Posterior cingulate gyrus (tissue), 11 donors: ENCODE measurements around the gene CHST13.
A peak's percentile ranks its signal among the peaks of the same experiment; 100 is the strongest.

ENCODE experiments used
- DNase-seq, 10 donors: peaks; one replicate each; pipeline versions ENCODE4 v3.0.0 to v3.0.0-alpha.2; 2020 to 2021; ENCODE audit warnings: mixed read lengths in 3 of 10
- intact Hi-C: fragments of 100-400 bp; cut with DNase I; formaldehyde crosslinking; loops from one replicate; pipeline ENCODE4 v1.15.1; 2023

Gene CHST13

GRCh38 chr3:126501736-126502135 is 22.2 kb upstream of the CHST13 start:
- intact Hi-C loops: no loop called here
- DNase-seq: peak in 1 of 10 donors; percentile 44

GRCh38 chr3:126502656-126503055 is 21.3 kb upstream of the CHST13 start:
- intact Hi-C loops: no loop called here
- no peak for DNase-seq

GRCh38 chr3:126503701-126504100 is 20.3 kb upstream of the CHST13 start:
- intact Hi-C loops: no loop called here
- peak in 3 of 10 donors; percentile 7 to 65 (median 42) for DNase-seq

GRCh38 chr3:126507886-126508285 is 16.1 kb upstream of the CHST13 start:
- peak in 4 of 10 donors; percentile 11 to 71 (median 40) for DNase-seq
- intact Hi-C loops: no loop called here

DNA sequence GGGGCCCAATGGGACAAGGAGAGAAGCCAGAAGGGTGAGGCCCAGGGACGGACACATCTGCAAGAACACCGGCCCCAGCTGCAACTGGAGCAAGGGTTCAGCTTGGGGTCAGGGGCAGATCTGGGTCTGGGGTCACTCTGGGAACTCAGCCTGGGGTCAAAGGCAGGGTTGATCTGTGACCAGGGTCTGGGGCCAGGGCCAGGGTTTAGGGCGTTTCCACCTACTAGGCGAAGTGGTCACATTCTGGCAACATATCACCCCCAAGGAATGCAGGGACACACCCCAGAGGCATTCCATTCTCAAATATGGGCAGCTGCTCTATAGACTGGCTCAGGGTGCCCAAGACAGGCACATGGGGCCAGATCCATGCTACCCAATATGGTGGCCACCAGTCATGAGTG is 15.4 kb upstream of the CHST13 start:
- peak in 5 of 10 donors; percentile 2 to 60 (median 35) for DNase-seq
- intact Hi-C loops: no loop called here

DNA sequence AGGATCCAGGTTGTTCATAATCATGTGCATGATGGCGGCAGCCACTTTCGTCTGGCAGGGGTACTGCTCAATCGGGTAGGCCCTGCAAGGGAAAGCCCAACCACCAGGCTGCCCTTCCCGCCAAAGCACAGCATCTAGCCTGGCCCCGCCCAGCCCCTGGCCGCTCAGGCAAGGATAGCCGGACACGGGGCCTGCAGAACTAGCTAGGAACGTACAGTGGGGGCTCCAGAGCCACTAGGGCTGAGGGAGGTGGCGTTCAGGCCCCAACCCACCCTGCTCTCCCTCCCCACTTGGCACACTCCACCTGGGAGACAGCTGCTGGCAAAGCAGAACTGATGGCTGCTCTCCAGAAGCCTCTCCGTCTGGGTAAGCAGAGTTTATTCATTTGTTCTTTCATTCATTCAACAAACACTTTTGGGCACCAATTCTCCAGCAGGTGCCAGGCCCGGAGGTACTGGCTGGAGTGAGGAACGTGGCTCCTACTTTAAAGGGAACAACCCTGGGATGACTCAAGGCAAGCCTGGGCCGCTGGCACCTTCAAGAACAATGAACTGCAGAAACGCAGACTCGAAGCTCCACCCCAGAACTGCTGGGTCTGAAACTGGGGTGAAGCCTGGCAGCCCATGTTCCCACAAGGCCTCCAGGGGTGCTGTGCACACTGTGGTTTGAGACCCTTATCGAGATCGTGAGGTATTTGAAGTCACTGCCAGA is 14.2 kb upstream of the CHST13 start:
- intact Hi-C loops: no loop called here
- DNase-seq: peak in 5 of 10 donors; percentile 7 to 82 (median 56)

DNA sequence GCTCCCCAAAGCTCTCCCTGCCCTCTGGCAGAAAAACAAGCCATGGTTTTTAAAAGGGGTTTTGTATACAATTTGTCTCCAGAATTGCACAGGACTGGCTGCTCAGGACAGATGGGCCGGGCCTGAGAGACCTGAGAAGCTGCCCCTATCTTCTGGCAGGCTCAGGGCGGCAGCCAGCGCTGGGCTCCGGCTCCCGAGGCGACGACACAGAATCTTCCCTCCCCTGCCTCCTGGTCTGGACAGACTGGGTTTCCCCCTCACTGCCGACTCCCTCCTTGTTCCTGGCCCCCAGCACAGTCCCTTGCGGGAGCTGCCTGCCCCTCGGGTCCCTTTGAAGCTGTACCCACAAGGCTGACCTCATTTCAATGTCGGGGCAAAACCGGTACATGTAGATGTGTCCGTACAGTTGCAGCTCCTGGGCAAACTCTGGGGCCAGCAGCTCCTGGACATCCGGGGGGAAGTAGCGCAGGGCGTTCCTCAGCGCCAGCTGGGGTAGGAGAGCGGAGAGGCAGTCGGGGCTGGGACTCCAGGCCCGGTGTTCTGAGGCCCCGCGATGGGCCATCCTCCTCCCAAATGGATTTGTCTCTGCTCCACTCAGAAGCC is 13.5 kb upstream of the CHST13 start:
- intact Hi-C loops: no loop called here
- DNase-seq: peak in 5 of 10 donors; percentile 2 to 72 (median 65)

- intact Hi-C loops: no loop called here
- DNase-seq: peak in 4 of 10 donors; percentile 16 to 66 (median 64)
Observed at GRCh38 chr3:126511291-126511690, 12.7 kb upstream of the CHST13 start.

DNA sequence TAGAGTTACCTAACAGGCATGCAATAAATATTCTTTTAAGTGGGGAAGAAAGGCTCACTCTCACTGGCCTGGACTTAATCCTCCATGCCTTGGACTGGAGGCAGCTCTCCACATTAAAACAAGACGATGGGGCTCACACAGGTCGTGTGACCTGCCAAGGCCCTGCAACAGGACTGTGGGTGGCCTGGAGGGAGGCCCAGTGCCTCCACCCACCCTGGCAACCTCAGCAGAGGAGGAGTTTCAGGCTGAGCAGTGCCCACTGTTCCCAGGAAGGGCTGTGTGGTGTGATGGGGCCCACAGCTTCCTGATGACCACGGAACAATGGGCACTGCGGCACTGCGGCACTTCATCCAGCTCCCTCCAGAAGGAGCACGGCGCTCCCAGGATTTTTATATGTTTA is 11.9 kb upstream of the CHST13 start:
- DNase-seq: peak in 3 of 10 donors; percentile 72 to 80 (median 73)
- intact Hi-C loops: no loop called here

GRCh38 chr3:126512916-126513650 is 10.9 kb upstream of the CHST13 start:
- peak in 4 of 10 donors; percentile 3 to 56 (median 42) for DNase-seq
- intact Hi-C loops: no loop called here

- DNase-seq: peak in 4 of 10 donors; percentile 1 to 65 (median 52)
Observed at GRCh38 chr3:126514161-126514560, 9.8 kb upstream of the CHST13 start.

DNA sequence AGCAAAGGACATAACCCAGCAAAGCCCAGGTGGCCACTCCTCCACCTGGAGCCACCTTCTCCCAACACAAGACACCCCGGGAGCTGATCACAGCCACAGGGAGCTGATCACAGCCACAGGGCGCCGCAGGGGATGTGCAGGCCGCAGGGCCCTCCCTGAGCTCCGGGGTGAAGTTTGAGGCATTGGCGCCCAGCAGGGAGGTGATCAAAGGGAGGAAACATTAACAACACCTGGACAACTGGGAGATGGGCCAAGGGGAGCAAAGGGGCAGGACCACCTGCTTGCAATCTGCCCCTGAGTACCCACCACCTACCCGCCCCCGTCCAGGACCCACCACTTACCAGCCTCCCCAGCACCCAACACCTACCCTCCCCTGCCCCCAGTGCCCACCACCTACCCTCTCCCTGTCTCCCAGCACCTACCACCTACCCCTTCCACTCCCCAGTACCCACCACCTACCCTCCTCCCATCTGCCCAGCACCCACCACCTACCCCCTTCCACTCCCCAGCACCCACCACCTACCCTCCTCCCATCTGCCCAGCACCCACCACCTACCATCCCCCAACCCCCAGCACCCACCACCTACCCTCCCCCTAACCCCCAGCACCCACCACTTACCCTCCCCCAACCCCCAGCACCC is 8.8 kb upstream of the CHST13 start:
- intact Hi-C loops: no loop called here
- DNase-seq: peak in 4 of 10 donors; percentile 4 to 59 (median 46)

More at GRCh38 chr3:126514161-126514560, 9.8 kb upstream of the CHST13 start:
- intact Hi-C loops: no loop called here

- peak in 3 of 10 donors; percentile 16 to 56 (median 30) for DNase-seq
- intact Hi-C loops: no loop called here
Observed at GRCh38 chr3:126516152-126516935, 7.6 kb upstream of the CHST13 start.

DNA sequence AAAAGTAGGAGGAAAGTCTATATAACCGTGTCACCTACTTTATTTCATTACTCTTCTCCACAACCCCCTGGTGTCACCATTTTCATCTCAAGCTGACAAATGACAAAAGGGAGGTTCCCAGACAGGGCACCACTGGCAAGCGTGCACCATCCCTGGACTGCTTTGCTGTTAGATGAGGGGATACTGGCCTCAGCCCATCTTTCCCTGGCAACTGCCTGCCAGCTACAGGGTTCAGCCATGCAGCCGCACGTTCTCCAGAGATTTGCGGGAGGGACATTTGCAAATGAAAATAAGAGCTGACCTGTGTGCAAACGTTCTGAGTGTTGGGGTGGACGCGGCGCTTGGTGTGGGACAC is 7.0 kb upstream of the CHST13 start:
- intact Hi-C loops: no loop called here
- DNase-seq: peak in 1 of 10 donors; percentile 30

DNA sequence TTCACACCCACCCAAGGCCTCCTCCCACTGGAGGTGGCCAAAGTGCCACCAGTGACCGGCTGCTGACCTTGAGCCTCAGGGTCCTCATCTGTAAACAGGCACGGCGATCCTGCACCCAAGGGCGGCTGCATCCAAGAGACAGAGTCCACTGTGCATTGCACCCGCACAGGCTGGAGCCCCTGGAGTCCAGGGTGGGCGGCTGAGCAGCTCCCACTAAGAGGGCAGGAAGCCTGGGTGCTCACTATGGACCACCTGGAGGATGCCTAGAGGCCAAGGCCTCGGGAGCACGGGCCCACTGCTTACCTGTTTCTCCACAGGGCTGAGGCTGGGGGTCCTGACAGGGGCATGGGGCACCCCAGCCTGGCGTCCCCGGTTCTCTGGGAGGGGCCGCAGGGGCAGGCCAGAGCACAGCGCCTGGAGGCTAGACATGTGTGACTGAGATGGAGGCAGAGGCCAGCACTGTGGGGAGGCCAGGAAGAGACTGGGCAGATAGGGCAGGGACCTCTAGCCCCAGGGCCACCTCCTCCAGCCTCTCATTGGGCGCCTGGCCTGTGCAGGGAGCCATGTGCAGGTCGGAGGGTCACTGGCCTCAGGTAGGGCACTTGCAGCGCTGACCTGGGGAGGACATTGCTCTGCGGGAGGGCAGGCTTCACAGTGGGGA is 6.5 kb upstream of the CHST13 start, which contains the start of gene UROC1:
TSS of gene UROC1 (minus strand) at position 483 of the 661 bp plus-strand sequence. CDS start at position 429, 54 bp downstream.
- intact Hi-C loops: no loop called here
- peak in 3 of 10 donors; percentile 33 to 70 (median 53) for DNase-seq

DNA sequence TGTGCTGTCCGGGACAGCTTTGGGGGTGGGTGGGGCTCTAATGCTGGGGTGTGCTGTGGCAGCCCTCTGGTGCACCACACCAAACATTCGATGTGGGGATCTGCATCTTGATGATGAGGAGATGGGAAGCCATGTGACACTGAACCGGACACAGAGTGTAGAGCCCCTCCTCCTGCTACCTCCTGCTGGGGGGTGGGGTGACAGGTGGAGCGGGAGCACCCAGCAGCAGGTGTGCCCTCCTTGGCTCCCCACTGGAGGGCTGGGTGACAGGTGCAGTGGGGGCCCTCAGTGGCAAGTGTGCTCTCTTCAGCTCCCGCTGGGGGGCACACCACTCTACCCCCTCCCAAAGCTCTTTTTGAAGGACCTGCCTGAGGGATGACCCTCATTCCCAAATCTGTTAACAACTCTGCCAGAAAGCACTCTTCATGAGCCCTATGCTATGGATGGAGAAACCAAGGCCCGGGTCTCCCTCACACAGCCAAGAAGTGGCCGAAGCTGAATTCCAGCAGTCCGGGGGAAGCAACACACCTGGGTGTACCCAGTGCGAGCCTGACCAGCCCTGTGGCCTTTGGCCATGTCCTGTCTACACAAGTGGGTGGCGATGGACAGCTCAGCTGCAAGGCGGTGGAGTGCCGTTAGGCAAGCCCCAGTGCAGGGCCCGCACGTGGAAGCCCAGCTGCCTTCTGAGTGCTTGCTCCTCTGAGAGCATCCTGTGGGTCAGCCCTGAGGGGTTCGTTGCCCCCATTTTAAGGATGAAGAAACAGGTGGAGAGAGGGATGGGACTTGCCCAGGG is 5.8 kb upstream of the CHST13 start:
- intact Hi-C loops: no loop called here
- DNase-seq: peak in 3 of 10 donors; percentile 58 to 65 (median 60)

DNA sequence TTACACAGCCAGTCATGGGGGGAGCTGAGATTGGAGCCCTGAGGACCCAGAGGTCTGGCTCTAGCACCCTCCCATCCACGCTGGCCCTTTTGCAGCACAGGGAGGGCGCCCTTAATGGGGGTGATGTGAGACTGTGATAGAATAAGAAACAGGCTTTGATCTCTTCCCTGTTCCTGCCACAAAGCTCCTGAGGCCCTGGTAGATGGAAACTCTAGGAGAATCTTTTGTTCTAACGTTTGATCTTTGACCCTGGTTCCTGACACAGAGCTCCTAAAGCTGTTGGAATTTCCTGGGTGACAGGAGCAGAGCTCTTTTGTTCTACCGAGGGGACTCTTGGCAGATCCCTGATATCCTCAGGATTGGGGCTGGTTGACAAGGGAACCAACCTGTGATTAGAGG is 5.2 kb upstream of the CHST13 start:
- DNase-seq: peak in 1 of 10 donors; percentile 14
- intact Hi-C loops: no loop called here
